Stimulated activated CD4-positive, alpha-beta T cell treated with anti-CD3 and anti-CD28 coated beads, Interleukin-12 subunit alpha, Interleukin-12 subunit beta, amount 100 ng/mL, for 4 hours (primary cell): Measurements from ENCODE around the gene NTN1.

Experiments used
- DNase-seq: peaks from one replicate; pipeline ENCODE4 v3.0.0-alpha.2; 2020

The NTN1 gene

GRCh38 chr17:9006175-9006767, 15.0 kb upstream of the NTN1 start:
- no peak for DNase-seq

DNA sequence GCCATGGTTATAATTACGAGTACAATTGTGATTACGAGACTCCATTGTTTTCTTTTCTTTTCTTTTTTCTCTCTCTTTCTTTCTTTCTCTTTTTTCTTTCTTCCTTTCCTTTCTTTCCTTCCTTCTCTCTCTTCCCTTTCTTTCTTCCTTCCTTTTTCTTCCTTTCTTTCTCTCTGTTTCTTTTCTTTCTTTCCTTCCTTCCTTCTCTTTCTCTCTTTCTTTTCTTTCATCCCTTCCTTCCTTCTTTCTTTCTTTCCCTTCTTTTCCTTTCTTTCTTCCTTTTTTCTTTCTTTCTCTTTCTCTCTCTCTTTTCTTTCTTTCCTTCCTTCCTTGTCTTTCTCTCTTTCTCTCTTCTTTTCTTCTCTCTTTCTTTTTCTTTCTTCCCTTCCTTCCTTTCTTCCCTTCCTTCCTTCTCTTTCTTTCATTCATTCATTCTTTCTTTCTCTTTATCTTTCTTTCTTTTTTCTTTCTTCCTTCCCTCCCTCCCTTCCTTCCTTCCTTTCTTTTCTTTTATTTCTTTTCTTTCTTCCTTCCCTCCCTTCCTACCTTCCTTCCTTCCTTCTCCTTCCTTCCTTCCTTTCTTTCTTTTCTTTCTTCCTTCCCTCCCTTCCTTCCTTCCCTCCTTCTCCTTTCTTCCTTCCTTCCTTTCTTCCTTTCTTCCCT, 14.1 kb upstream of the NTN1 start:
- no peak for DNase-seq

GRCh38 chr17:9009096-9009495, 12.2 kb upstream of the NTN1 start:
- DNase-seq = no peak

GRCh38 chr17:9009737-9010136, 11.6 kb upstream of the NTN1 start:
- DNase-seq = no peak

DNA sequence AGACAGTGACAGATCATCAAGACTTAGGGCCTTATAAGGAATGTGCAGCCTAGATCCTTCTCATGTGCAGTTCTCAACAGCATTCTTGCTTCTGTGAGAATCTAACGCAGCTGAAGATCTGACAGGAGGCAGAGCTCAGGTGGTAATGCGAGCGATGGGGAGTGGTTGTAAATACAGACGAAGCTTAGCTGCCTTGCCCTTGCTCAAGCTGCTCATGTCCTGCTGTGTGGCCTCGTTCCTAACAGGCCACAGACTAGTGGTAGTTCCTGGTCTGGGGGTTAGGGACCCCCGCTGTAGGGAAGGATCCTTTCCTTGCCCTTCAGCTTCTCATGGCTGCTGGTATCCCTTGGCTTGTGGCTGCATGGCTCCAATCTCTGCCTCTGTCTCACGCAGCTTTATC, 10.3 kb upstream of the NTN1 start:
- no peak for DNase-seq

GRCh38 chr17:9016941-9017552, 4.3 kb upstream of the NTN1 start:
- DNase-seq = no peak

GRCh38 chr17:9018726-9019125, 2.6 kb upstream of the NTN1 start:
- no peak for DNase-seq

DNA sequence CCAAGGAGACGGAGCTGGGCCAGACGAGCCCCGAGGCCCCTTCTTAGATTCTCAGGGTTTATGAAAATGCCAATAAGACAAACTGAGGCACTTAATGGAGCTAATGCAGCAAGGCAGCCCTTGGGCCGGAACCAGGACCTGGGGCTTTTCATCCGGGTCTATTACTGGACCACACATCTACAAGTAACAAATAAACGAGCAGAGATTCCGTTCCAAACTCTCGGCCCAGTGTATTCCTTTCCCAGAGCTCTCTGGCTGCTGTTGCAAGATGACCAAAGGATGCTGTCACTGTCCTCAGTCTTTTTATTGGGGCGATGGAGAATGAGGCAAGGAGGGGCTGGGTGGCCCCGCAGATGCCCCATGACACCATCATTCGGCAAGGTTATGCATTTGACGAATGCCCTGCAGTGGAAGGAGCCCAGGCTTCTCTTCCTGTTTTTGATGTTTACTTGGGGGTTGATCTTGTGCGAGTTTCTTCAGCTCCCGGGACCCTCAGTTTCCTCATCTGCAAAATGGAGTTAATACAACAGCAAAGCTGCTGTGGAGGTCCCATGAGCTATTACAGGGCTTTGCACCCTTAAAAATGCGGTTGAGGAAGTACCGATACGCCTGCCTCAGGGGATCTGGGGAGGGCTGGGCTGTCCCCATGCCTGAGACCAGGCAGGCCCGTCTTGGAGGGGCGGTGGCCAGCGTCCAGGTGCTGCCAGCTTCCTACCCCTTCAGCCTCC, 1.1 kb upstream of the NTN1 start:
- no peak for DNase-seq

DNA sequence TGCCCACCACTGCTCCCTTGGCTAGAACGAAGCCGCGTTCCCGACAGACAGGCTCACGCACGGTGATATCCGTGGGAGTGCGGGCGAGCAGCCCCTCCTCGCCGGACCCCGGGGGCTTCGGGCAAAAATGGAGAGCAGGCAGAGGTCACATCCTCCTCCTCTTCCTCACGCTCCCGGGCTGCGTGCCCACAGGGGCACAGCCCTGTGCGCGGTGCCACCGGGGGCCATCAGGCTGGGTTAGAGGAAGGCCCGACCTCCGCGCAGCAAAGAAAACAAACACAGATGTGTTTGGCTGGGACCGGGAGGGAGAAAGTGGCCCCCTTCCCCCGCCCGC, 519 bp upstream of the NTN1 start:
- no peak for DNase-seq

- peak; percentile 12 for DNase-seq
These were observed 772 bp downstream of the NTN1 start for GRCh38 chr17:9021992-9022572.

DNA sequence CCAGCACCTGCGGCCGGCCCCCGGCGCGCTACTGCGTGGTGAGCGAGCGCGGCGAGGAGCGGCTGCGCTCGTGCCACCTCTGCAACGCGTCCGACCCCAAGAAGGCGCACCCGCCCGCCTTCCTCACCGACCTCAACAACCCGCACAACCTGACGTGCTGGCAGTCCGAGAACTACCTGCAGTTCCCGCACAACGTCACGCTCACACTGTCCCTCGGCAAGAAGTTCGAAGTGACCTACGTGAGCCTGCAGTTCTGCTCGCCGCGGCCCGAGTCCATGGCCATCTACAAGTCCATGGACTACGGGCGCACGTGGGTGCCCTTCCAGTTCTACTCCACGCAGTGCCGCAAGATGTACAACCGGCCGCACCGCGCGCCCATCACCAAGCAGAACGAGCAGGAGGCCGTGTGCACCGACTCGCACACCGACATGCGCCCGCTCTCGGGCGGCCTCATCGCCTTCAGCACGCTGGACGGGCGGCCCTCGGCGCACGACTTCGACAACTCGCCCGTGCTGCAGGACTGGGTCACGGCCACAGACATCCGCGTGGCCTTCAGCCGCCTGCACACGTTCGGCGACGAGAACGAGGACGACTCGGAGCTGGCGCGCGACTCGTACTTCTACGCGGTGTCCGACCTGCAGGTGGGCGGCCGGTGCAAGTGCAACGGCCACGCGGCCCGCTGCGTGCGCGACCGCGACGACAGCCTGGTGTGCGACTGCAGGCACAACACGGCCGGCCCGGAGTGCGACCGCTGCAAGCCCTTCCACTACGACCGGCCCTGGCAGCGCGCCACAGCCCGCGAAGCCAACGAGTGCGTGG, 1.5 kb downstream of the NTN1 start:
- DNase-seq = peak; percentile 13

GRCh38 chr17:9023392-9024218, 2.3 kb downstream of the NTN1 start:
- no peak for DNase-seq

DNA sequence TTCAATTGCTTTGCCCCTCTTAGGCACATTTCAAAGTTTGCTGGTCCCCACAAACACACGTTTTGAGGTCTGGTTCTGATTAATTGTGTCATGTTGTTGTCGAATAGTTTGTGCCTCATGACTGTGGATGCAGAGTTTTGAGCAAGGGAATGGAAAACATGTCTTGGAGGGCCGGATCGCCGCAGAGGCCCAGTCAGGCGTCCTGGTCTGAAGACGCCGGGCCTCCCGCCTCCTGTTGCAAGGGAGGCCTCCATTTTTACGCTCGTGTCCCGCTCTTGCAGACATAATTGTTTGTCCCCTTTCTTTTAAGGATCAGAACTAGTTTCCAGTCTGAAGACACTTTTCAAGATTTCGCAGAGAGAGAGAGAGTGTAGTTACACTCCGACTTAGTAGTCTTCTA, 3.2 kb downstream of the NTN1 start:
- DNase-seq = no peak

- DNase-seq = no peak
These were observed 5.4 kb downstream of the NTN1 start for GRCh38 chr17:9026741-9027140.

DNA sequence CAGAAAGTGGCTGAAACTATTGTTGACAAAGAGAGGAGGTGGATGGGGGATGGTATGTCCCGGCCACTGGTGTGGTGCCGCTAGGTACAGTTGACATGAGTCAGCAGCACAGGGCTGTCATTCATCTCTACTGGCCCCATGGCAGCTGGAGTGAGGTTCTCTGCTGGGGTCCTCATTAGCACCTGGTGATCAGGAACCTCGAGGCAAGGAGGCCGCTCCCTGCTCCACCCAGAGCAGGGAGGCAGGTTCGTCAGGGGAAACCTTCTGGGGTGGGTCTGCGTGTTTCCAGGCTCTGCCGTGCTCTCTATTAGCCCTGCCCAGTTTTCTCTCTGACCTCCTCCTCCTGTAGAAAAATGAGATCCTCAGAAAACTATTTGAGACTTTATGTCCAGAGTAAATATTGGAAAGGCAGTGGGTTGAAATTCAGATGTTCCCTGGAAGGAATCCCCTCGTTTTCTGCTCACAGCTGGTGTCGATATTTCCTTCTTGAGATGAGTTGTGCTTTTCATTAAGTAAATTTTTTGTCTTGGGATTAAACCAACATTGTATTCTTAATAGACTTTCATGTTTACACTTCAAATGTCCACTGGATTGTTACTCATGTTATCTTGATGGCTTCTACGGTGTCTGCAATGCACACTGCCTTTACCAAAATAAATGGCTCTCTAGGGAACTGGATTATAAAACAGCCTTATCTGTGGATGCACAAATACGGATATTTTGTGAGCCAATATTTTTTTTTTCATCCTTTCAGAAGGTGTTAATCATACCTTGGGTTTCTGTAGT, 7.1 kb downstream of the NTN1 start:
- no peak for DNase-seq

DNA sequence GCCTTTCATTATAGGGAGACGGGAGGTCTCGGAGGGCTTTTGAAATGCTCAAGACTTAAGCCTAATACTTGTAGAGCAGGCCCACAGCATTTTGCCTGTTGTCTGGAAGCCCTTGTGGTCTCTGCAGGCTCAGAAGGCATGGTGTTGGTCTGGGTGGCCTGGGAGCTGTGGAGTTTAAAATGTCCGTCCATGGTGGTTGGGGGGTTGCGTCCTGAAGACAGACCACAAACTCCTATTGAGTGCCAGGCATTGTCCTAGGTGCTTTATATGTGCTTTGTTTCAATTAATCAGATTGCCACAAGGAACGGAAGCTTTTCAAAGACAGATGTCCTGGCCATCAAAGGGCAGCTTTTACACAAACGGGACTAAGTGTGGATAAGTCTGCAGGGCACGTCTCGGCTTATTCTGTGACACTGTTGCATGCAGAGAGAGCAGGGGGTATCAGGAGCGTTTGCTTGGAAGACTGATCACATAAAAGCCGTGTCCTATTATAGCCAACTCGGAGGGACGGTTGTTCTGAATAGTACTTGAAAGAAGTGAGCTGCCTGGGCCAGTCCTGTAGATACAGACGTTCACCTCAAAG, 7.8 kb downstream of the NTN1 start:
- DNase-seq = no peak

- no peak for DNase-seq
These were observed 10.8 kb downstream of the NTN1 start for GRCh38 chr17:9032151-9032550.

DNA sequence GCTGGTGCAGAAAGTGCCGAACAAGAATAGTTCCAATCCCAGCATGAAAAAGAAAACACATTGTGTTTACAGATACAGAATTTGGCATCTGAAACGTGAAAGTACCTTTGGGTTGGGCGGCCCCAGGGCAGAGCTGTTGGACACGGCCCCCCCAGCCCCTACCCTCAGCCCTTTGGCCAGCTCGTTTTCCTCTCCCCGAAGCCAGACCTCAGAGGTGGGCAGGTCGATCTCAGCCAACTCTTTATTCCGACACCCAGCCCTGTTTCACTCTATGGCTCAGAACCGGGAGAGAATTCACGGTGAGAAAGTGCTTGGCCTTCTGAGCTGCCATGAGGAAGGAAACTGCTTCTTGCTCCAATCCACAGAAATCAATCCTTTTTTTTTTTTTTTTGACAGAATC, 11.3 kb downstream of the NTN1 start:
- no peak for DNase-seq

DNA sequence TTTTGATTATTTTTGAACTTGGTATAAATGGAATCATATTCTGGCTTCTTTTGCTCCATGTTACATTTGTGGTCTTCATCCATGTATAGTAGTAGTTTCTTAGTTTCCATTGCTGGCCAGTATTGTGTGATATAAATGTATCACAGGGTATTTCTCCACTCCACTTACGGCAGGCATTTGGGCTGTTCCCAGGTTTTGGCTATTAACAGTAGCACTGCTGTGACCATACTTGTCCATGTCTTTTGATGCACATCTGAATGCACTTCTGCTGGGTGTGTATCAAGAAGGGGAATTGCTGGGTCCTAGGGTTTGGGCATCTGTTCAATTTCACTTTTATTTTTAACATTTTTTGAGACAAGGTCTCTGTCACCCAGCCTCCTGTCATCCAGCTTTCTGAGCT, 13.9 kb downstream of the NTN1 start:
- no peak for DNase-seq

GRCh38 chr17:9036336-9036735, 15.0 kb downstream of the NTN1 start:
- no peak for DNase-seq

- DNase-seq = no peak
These were observed 16.4 kb downstream of the NTN1 start for GRCh38 chr17:9037736-9038135.
